CD4-positive, alpha-beta T cell treated with Interleukin-17A for 1 hour (primary cell): ENCODE results near the gene DGKG.

Experiments
- DNase-seq: peaks from one replicate; pipeline ENCODE4 v3.0.0-alpha.2; 2020

Gene DGKG

GRCh38 chr3:186367631-186368030 is 5.6 kb upstream of the DGKG start:
- DNase-seq: no peak

GRCh38 chr3:186366206-186366605 is 4.2 kb upstream of the DGKG start:
- no peak for DNase-seq

- no peak for DNase-seq
Observed at GRCh38 chr3:186365202-186365974, 3.4 kb upstream of the DGKG start.

- no peak for DNase-seq
Observed at GRCh38 chr3:186362988-186363387, 954 bp upstream of the DGKG start.

- no peak for DNase-seq
Observed at GRCh38 chr3:186362537-186362842, 456 bp upstream of the DGKG start.

- no peak for DNase-seq
Observed at GRCh38 chr3:186361246-186361761, 730 bp downstream of the DGKG start.

- no peak for DNase-seq
Observed at GRCh38 chr3:186360779-186361178, 1.3 kb downstream of the DGKG start.

GRCh38 chr3:186359078-186359477 is 3.0 kb downstream of the DGKG start:
- no peak for DNase-seq

- no peak for DNase-seq
Observed at GRCh38 chr3:186356152-186356551, 5.9 kb downstream of the DGKG start.

GRCh38 chr3:186354100-186354499 is 7.9 kb downstream of the DGKG start:
- DNase-seq: no peak

GRCh38 chr3:186352369-186352768 is 9.7 kb downstream of the DGKG start:
- no peak for DNase-seq

GRCh38 chr3:186342197-186342596 is 19.8 kb downstream of the DGKG start:
- no peak for DNase-seq

- DNase-seq: no peak
Observed at GRCh38 chr3:186340204-186340603, 21.8 kb downstream of the DGKG start.

- no peak for DNase-seq
Observed at GRCh38 chr3:186339180-186339918, 22.7 kb downstream of the DGKG start.

GRCh38 chr3:186333256-186333655 is 28.8 kb downstream of the DGKG start:
- DNase-seq: no peak

GRCh38 chr3:186330772-186331460 is 31.1 kb downstream of the DGKG start:
- no peak for DNase-seq

GRCh38 chr3:186329589-186329988 is 32.4 kb downstream of the DGKG start:
- DNase-seq: no peak

GRCh38 chr3:186327912-186328487 is 34.0 kb downstream of the DGKG start:
- DNase-seq: no peak

GRCh38 chr3:186322761-186323160 is 39.3 kb downstream of the DGKG start:
- DNase-seq: no peak

- DNase-seq: no peak
Observed at GRCh38 chr3:186321746-186322145, 40.3 kb downstream of the DGKG start.

GRCh38 chr3:186320862-186321568 is 41.0 kb downstream of the DGKG start:
- no peak for DNase-seq

- no peak for DNase-seq
Observed at GRCh38 chr3:186319945-186320344, 42.1 kb downstream of the DGKG start.

GRCh38 chr3:186318135-186318534 is 43.9 kb downstream of the DGKG start:
- DNase-seq: no peak
